Measurements from ENCODE around the gene COG5.

COG5 gene

GRCh38 chr7:107563775-107564552, at the start of gene COG5, which contains the start of gene DUS4L:
COG5 (minus strand) TSS chr7:107563920; CDS start chr7:107563896, 24 bp downstream.
DUS4L (plus strand) TSS chr7:107563971; CDS start chr7:107567071, 3,100 bp downstream.
- DNase-seq (ENCODE audit: low spot score), result peak; percentile 93

- no peak for DNase-seq (ENCODE audit: low spot score)
Observed at GRCh38 chr7:107613439-107613838, 49.7 kb upstream of the COG5 start.

GRCh38 chr7:107610323-107610722, 46.6 kb upstream of the COG5 start:
- no peak for DNase-seq (ENCODE audit: low spot score)

- DNase-seq (ENCODE audit: low spot score), result no peak
Observed at GRCh38 chr7:107609811-107610261, 46.1 kb upstream of the COG5 start.

GRCh38 chr7:107606303-107606702, 42.6 kb upstream of the COG5 start:
- no peak for DNase-seq (ENCODE audit: low spot score)

DNA sequence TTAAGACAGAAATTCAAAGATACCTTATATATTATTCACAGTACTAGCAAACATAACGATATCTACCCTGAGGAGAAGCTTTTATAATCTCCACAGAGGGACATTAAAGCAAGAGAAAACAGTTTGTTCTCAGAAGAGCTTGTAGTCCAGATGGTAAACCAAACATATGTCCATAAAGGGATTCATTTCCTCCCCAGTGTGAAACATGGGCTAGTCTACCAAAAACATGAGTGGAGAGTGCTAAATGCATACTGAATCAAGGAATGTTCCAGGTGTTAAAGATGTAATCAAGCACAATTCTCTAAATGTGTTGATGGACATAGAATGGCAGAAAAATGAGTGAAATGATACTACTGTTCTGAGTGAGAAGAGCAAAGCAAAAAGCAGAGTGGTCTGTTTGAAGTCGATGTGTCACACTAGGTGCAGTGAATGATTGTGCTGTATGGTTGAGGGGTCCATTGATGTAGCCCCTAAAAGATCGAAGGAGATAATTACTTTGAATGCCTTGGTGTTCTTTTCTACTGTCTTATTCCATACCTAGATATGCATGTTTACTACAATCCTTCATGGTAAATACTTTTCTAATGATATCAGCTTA, 41.6 kb upstream of the COG5 start:
- DNase-seq (ENCODE audit: low spot score), result no peak

- DNase-seq (ENCODE audit: low spot score), result no peak
Observed at GRCh38 chr7:107600816-107601215, 37.1 kb upstream of the COG5 start.

DNA sequence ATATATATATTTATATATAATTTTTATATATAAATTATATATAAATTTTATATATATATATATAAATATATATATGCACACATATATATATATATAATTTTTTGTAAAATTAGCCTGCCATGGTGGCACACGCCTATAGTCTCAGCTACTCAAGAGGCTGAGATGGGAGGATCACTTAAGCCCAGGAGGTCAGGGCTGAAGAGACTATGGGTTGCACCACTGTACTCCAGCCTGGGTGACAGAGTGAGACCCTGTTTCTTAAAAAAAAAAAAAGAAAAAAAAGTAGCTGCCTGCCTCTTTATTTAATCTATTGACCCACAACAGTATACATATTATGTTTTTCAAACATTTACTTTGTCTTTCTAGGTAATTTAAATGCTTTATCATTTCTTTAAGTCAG, 35.5 kb upstream of the COG5 start:
- DNase-seq (ENCODE audit: low spot score), result no peak

DNA sequence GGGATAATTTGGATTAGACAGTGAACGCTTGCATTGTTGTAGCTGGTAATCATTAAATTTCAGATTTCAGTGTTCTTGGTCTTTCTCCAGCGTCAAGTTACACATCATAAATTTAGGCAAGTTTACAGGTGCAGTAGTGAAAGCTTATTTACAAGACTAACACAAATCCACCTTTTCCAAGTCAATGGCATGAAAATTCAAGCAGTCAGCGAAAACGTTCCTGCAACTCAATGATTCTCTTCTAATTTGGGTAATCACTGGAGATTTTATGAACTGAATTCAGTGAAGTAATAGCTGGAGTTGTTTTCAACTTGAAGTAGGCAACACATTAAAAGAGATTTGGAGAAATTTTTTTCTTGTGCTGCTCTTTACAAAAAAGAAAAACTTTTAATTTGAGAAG, 34.2 kb upstream of the COG5 start:
- DNase-seq (ENCODE audit: low spot score), result no peak

- DNase-seq (ENCODE audit: low spot score), result no peak
Observed at GRCh38 chr7:107597582-107597916, 33.8 kb upstream of the COG5 start.

DNA sequence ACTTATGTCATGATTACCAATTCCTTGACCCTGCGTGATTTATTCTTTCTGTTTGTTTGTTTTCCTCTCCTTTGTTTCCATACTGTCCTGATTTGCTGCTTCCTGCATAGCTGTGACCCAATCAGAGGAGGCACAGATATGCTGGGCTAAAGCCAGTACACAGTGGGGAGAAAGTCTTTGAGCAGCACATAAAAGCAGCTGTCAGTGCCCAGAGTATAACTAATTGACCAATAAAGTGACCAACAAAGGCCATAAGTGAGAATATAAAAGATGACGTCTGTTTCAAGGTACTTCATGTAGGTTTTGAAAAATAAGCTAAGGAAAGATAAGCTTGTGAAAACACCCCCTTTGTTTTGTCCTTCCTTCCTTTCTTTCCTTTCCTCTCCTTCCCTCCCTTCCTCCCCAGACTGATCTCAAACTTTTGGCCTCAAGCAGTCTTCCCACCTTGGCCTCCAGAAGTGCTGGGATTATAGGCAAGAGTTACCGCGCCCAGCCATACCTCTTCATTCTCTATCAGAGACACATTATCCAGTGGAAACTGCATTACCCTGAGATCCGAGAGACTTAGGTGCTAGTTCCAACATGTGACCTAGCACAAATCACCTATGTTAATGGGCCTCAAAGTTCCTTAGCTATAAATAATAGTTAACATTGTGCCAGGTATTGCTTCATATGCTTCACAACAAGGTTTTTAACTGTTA, 33.3 kb upstream of the COG5 start:
- DNase-seq (ENCODE audit: low spot score), result no peak

- no peak for DNase-seq (ENCODE audit: low spot score)
Observed at GRCh38 chr7:107594961-107595737, 31.4 kb upstream of the COG5 start.

DNA sequence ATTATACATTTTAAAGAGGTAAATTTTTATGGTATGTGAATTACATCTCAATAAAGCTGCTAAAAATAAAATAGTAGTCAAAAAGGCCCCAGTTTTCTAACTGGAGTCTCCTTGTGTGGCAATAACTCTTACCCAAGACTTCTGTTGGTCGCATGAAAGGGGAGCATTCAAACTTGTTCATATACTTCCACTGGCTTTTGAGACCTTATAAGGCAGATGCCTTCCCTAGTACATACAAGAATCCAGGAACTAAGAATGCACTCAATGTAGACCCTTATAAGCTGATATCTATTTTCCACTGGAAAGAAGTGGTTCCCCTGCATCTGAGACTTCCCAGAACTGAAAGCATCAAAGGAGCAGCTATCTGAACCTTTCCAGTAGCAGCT, 29.3 kb upstream of the COG5 start:
- DNase-seq (ENCODE audit: low spot score), result no peak

GRCh38 chr7:107592361-107593024, 28.8 kb upstream of the COG5 start:
- no peak for DNase-seq (ENCODE audit: low spot score)

- no peak for DNase-seq (ENCODE audit: low spot score)
Observed at GRCh38 chr7:107591421-107591820, 27.7 kb upstream of the COG5 start.

DNA sequence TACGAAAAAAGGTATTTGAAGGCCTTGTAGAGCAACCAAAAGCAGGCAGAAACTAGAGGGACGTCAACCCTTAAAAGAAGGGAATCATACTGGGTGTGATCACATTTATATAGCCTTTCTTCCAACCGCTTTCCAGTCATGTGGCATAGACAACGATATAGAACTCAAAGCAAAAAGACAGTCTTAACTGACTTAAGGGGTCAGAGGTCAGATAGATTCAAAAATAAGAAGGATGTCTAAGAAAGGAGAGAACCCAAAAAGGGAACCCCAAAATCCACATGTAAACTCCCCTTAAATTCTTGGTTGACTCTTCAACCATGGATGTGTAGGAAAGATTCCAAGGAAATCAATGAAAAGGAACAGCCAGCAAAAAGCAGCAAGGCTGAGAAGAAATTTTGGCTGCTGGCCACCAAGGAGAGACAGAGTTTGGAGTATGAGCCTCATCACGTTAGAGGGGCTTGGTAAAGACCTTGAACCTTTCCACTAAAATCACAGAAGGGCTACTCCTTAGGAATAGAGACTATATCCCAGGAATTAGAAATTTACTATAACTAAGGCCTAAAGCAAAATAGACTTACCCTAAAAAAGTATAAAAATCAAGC, 24.9 kb upstream of the COG5 start:
- DNase-seq (ENCODE audit: low spot score), result no peak

DNA sequence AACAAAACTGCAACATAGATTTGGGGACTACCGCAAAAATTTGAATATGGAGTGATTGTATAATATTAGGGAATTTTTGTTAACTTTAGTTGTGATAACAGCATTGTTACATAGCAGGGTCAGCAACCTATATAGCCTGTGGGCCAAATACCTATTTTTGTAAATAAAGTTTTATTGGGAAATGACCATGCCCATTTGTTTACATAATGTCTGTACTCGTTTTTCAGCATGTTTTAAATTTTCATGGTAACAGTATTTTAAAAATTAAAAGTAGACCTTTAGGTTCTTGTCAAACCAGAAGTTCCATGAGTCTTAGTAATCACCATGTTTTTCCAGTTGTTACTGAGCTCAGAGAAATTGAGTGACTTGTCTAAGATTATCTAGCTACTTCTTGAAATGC, 21.0 kb upstream of the COG5 start:
- no peak for DNase-seq (ENCODE audit: low spot score)

DNA sequence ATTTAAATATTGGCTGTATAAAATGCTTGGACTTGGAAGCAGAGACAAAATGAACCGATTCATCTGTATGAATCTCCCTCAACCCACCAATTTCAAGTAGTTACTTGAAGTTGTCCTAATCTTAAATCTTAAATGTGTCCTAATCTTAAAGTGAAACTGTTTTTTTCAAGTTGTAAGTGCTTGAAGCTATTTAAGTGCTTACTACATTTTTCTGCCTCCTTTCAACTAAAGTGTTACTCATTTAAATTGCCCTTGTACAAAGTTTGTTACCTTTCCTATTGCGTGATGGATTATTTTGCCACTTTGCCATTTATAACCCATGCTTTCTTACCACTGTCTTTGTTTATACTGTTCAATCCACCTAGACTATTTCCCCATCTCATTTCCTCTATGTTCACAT, 19.2 kb upstream of the COG5 start:
- no peak for DNase-seq (ENCODE audit: low spot score)

GRCh38 chr7:107581387-107582013, 17.8 kb upstream of the COG5 start:
- no peak for DNase-seq (ENCODE audit: low spot score)

- no peak for DNase-seq (ENCODE audit: low spot score)
Observed at GRCh38 chr7:107580716-107581383, 17.1 kb upstream of the COG5 start.

Data from D341Med (cell line).